Measurements from ENCODE around the gene NR5A1.

NR5A1 gene

DNA sequence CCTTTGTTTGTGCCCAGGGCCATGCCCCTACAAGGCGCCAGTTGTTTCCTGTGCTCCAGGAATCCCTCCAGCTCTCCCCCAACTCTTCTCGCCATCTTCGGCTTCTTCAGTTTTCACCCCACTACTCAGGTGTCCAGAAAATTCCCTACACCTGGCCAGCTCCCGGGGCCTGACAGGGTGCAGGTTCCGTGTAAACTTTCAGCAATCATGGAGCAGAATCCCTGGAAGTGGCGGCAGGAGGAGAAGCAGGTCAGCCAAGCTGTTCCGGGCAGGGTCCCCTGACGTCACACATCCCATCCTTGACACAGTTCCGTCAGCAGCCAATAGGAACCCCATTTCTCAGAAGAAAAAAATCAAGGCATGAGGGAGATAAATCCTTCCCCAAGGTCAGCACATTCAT, 69.1 kb downstream of the NR5A1 start:
- DNase-seq, result no peak
- in situ Hi-C loops (cut with HindIII; ENCODE audit: low pct_ligation_motif_present, low pct_unique_long_range_greater_than_20kb, low sequenced_read_pairs), result no loop called here

DNA sequence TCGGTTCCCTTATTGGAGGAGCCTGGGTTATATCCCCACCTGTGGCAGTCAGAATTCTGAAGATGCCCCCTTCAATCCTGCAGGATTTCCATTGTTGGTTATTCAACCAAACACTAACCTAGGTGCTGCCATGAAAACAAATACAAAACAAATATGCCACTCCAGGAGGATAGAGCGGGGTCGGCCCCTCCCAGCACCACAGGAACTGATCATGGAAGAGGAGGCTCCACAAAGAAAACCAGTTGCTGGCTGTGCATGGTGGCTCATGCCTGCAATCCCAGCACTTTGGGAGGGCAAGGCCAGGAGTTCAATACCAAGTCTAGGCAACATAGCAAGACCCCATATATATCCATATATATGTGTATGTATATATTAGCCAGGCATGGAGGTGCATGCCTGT, 70.1 kb downstream of the NR5A1 start:
- in situ Hi-C loops (cut with HindIII; ENCODE audit: low pct_ligation_motif_present, low pct_unique_long_range_greater_than_20kb, low sequenced_read_pairs), result no loop called here

DNA sequence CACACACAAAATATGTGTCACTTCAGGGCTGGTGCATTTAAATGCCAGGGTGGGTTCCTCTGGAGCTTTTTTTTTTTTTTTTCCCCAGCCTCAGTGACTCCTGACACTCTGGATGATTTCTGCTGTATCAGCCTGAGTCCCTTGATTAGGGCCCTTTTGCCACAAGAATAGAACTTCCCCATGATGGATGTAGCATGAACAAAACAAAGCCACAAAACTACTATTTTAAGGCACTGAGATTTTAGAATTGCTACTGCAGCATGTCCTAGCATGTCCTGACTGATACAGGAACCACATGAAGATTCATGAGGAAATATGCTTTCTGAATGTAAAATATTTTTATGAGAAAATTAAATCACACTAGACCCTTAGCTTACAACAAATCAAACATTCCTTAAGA, 70.9 kb downstream of the NR5A1 start:
- DNase-seq, result no peak
- in situ Hi-C loops (cut with HindIII; ENCODE audit: low pct_ligation_motif_present, low pct_unique_long_range_greater_than_20kb, low sequenced_read_pairs), result no loop called here

More for the DNA sequence above, 70.1 kb downstream of the NR5A1 start:
- DNase-seq, result no peak
